GM19099 (cell line): ENCODE data around the gene FEM1C.

Experiments used
- POLR2A ChIP-seq: IDR thresholded peaks from 3 replicates; pipeline ENCODE4 v1.6.1; 2011; ENCODE audit warnings: low read depth; ENCODE audit not compliant: insufficient read length; ENCODE audit errors: extremely low read depth

The FEM1C gene

GRCh38 chr5:115542651-115543364 is 1.8 kb downstream of the FEM1C start:
- TF ChIP-seq POLR2A = no peak

- no peak for TF ChIP-seq POLR2A
These were observed 2.5 kb downstream of the FEM1C start for GRCh38 chr5:115542086-115542485.

DNA sequence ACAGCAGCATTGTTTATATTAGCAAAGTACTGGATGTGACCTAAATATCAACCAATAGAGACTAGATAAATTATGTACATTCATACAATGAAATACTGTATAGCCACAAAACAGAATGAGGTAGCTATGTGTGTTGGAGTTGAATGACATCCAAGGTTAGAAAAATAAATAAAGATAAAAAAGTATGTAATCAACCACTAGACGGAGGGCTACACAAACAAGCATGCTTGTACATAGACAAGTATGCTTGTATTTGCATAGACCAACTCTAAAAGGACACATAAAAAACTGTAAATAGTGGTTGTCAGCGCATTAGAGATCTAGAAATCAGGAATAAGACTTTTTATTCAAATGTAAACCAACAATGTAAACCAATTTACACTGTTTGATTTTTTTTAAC is 3.0 kb downstream of the FEM1C start:
- no peak for TF ChIP-seq POLR2A

GRCh38 chr5:115535479-115536035 is 9.0 kb downstream of the FEM1C start:
- no peak for TF ChIP-seq POLR2A

- TF ChIP-seq POLR2A = no peak
These were observed 12.1 kb downstream of the FEM1C start for GRCh38 chr5:115532517-115532916.

- TF ChIP-seq POLR2A = no peak
These were observed 12.7 kb downstream of the FEM1C start for GRCh38 chr5:115531787-115532367.

DNA sequence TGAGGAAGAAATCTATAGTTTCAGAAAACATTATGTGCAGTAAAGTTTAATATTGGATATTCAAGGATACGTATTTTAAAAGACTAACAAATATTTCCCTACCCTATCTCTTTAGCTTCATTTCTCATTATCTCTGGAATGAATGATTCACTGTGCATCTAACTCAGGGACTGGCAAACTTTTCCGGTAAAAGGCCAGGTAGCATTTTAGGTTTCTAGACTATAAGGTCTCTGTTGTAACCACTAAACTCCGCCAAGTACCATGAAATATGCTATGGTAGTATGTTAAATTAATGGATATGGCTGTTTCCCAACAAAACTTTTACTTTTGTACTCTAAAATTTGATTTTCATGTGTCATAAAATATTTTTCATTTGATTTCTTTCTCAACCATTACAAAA is 13.2 kb downstream of the FEM1C start:
- no peak for TF ChIP-seq POLR2A

GRCh38 chr5:115530426-115530825 is 14.1 kb downstream of the FEM1C start:
- no peak for TF ChIP-seq POLR2A

DNA sequence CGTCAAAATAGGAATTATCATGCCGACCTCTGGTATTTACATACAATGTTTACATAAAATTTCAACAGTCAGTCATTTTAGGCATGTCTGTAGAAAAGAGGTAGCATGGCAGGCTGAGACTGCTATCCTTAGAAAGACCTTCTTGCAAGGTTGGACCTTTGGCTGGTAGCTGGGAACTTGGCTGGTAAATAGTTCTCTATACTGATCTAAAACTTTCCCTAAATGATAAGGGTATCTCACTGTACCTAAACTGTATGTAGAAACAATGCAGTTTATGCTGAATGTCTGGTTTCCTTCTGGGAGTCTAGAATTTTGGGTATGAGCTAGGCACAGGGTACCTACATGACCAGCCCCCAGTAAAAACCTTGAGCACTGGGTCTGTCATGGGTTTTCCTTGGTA is 18.0 kb downstream of the FEM1C start:
- TF ChIP-seq POLR2A = no peak

DNA sequence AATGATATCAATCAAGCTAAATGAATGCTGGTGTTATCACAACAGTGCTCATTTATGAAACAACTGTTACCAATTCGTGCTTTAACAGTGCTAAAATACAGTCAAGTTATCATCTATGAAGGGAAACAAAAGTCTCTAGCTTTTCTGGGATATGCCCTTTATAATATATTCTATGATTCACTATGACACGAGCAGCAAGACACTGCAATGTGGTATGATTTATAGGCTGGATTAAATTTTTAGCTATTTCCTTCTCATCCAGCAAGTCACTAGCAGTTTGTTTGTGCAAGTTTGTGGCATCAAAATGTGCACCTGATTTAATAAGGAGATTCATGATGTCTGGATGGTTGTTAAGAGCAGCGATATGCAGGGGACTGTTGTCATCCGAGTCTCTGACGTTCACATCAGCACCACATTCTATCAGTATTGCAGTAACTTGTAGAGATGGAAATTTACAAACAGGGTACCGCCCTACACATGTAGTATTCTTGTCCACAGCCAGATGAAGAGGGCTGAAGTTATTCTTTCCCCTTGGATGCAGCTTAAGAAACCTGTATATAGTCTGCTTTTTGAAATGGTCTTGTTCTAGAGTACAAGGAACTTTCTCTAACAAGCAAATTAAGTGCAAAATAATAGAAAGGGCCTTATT is 20.3 kb downstream of the FEM1C start:
- TF ChIP-seq POLR2A = no peak

GRCh38 chr5:115522832-115523403 is 21.7 kb downstream of the FEM1C start:
- no peak for TF ChIP-seq POLR2A

- TF ChIP-seq POLR2A = no peak
These were observed 24.4 kb downstream of the FEM1C start for GRCh38 chr5:115520191-115520590.

DNA sequence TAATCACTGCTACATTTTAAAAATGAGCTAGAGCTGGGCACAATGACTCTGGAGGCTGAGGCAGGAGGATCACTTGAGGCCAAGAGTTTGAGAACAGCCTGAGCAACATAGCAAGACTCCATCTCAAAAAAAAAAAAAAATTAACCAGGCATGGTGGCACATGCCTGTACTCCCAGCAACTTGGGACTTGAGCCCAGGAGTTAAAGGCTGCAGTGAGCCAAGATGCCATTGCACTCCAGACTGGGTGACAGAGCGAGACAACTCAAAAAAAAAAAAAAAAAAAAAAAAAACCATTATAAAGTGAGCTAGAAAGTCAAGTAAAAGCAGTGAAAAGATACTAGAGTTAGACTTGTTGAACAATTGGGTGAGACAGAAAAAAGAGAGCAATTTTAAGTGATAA is 28.2 kb downstream of the FEM1C start:
- no peak for TF ChIP-seq POLR2A

GRCh38 chr5:115514220-115514619 is 30.4 kb downstream of the FEM1C start:
- TF ChIP-seq POLR2A = no peak

DNA sequence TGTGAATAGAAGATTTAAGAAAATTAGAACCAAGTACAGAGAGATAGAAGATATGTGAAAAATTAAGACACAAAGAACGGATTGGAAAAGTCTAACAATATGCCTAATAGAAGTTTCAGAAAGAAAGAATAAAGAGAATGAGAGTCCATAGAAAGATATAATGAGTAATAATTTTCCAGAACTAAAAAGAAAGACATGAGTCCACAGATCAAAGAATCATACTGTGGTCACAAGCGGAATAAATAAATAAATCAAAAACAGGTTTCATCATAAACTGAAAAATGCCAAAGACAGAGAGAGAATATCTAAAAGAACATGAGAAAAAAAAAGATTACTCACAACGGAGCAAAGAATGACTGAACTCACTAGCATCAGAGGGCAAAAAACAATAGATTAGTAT is 32.9 kb downstream of the FEM1C start:
- TF ChIP-seq POLR2A = no peak
